HCT116 (cell line): ENCODE measurements around the gene TNFAIP8L3. TPM values are rescaled to one million over a fixed set of nuclear protein-coding genes. Genes with fewer than 3 reads are reported as not detected.

Experiments
- ATAC-seq: fragments of 200-7000 bp; cut with Tn5 transposase; 2 replicates; pipeline ENCODE4 v1.9.1; 2020; ENCODE audit warnings: mild to moderate bottlenecking, moderate library complexity
- BruUV-seq: library from RNA; stranded (reverse); fragments of 400-500 nt; replicated peaks from 2 replicates; lab custom pipeline; 2021; lab: Mats Ljungman, UMichigan
- CTCF ChIA-PET: fragments of 300-600 bp; sonication (Branson Sonifier 250); formaldehyde crosslinking; loops from one replicate; lab custom pipeline; 2021; ENCODE audit warnings: antibody characterized with exemption; lab: Charles Lee
- POLR2A ChIA-PET: fragments of 300-600, 350-600 bp; sonication (Branson Sonifier 250); formaldehyde crosslinking; loops from one replicate; lab custom pipeline; 2021; ENCODE audit warnings: antibody characterized with exemption; lab: Charles Lee
- RAD21 ChIA-PET, 2 experiments: fragments of 300-600 bp; sonication (Branson Sonifier 250); formaldehyde crosslinking; loops; one replicate each; lab custom pipeline; 2023; ENCODE audit warnings: low total read pairs in 2 of 2; ENCODE audit not compliant: uncharacterized antibody in 2 of 2, unreplicated experiment in 2 of 2, low non-redundant PET in 1 of 2; lab: Charles Lee
- DNase-seq: peaks from one replicate; pipeline ENCODE4 v3.0.0-alpha.2; 2010; ENCODE audit warnings: low read depth, low spot score
- H2AFZ ChIP-seq: fragments of 200-600 bp; shearing (Covaris generic), sonication (generic); 2 replicates; pipeline ENCODE4 v1.6.1; 2017; ENCODE audit warnings: low read depth, mixed run types, mixed read lengths, antibody characterized with exemption, low read length; ENCODE audit not compliant: poor library complexity, severe bottlenecking
- H3K27ac ChIP-seq: 2 replicates; pipeline ENCODE4 v1.5.1; 2012; ENCODE audit warnings: low read depth, low read length
- H3K27me3 ChIP-seq: fragments of 200-600 bp; sonication (generic); 2 replicates; pipeline ENCODE4 v1.6.1; 2016; ENCODE audit warnings: mixed run types, low read length, mixed read lengths; ENCODE audit not compliant: insufficient read depth
- H3K36me3 ChIP-seq, 2 experiments: fragments of 200-500 bp in 1 of 2; fragments of 200-600 bp in 1 of 2; sonication (Bioruptor generic) in 1 of 2; sonication (generic) in 1 of 2; 2 replicates each; pipeline versions ENCODE4 v1.5.1 to v1.6.1; 2014 to 2016; ENCODE audit warnings: low read length in 2 of 2, inconsistent platforms in 1 of 2, mixed read lengths in 1 of 2, mixed run types in 1 of 2; ENCODE audit not compliant: insufficient read depth in 2 of 2, control insufficient read depth in 1 of 2
- H3K4me1 ChIP-seq, 2 experiments: fragments of 200-600 bp in 1 of 2; sonication (generic) in 1 of 2; 2 replicates each; pipeline versions ENCODE4 v1.5.1 to v1.6.1; 2012 to 2017; ENCODE audit warnings: low read length in 2 of 2, inconsistent platforms in 1 of 2, mild to moderate bottlenecking in 1 of 2, mixed read lengths in 1 of 2, mixed run types in 1 of 2, moderate library complexity in 1 of 2; ENCODE audit not compliant: insufficient read depth in 2 of 2, control insufficient read depth in 1 of 2
- H3K4me2 ChIP-seq: fragments of 200-600 bp; sonication (generic); 2 replicates; pipeline ENCODE4 v1.6.1; 2017; ENCODE audit warnings: mixed run types, low read length, mixed read lengths
- H3K4me3 ChIP-seq, 2 experiments: fragments of 200-600 bp in 1 of 2; sonication (generic) in 1 of 2; replicated peaks in 1 of 2; 2 replicates each; pipeline ENCODE4 v1.5.1; 2011 to 2016; ENCODE audit warnings: low read length in 2 of 2, control low read depth in 1 of 2, low read depth in 1 of 2, mild to moderate bottlenecking in 1 of 2, mixed read lengths in 1 of 2, mixed run types in 1 of 2
- H3K79me2 ChIP-seq: fragments of 200-600 bp; sonication (generic); 2 replicates; pipeline ENCODE4 v1.6.1; 2017; ENCODE audit warnings: mild to moderate bottlenecking, mixed run types, low read length, moderate library complexity, mixed read lengths; ENCODE audit not compliant: insufficient read depth
- H3K9ac ChIP-seq: fragments of 200-600 bp; sonication (generic); 2 replicates; pipeline ENCODE4 v1.6.1; 2016; ENCODE audit warnings: low read length, mixed read lengths
- H3K9me2 ChIP-seq: fragments of 200-600 bp; sonication (generic), shearing (Covaris generic); 2 replicates; pipeline ENCODE4 v1.6.1; 2017; ENCODE audit warnings: mixed run types, mild to moderate bottlenecking, moderate library complexity; ENCODE audit not compliant: insufficient read depth
- H3K9me3 ChIP-seq, 2 experiments: fragments of 200-500 bp in 1 of 2; fragments of 200-600 bp in 1 of 2; sonication (Bioruptor generic) in 1 of 2; sonication (generic) in 1 of 2; 2 replicates each; pipeline ENCODE4 v1.6.1; 2014 to 2017; ENCODE audit warnings: low read length in 2 of 2, mixed read lengths in 2 of 2, inconsistent platforms in 1 of 2, low read depth in 1 of 2, mild to moderate bottlenecking in 1 of 2, mixed run types in 1 of 2, moderate library complexity in 1 of 2; ENCODE audit not compliant: control insufficient read depth in 1 of 2, insufficient read depth in 1 of 2
- H4K20me1 ChIP-seq: fragments of 200-600 bp; sonication (generic), shearing (Covaris generic); 2 replicates; pipeline ENCODE4 v1.6.1; 2017; ENCODE audit warnings: mixed run types, mild to moderate bottlenecking, moderate library complexity; ENCODE audit not compliant: insufficient read depth
- CBX3 ChIP-seq: IDR thresholded peaks from 2 replicates; pipeline ENCODE4 v1.6.1; 2012; ENCODE audit warnings: low read depth
- CEBPB ChIP-seq: IDR thresholded peaks from 2 replicates; pipeline ENCODE4 v1.6.1; 2012; ENCODE audit warnings: low read depth
- EGR1 ChIP-seq: IDR thresholded peaks from 2 replicates; pipeline ENCODE4 v1.6.1; 2012; ENCODE audit warnings: low read depth
- EZH2 ChIP-seq: fragments of 200-600 bp; sonication (generic); IDR thresholded peaks from 2 replicates; pipeline ENCODE4 v1.6.1; 2017; ENCODE audit warnings: antibody characterized with exemption, mixed run types
- JUND ChIP-seq: IDR thresholded peaks from 2 replicates; pipeline ENCODE4 v1.6.1; 2012
- MAX ChIP-seq: IDR thresholded peaks from 2 replicates; pipeline ENCODE4 v1.6.1; 2012
- POLR2AphosphoS5 ChIP-seq: IDR thresholded peaks from 2 replicates; pipeline ENCODE4 v1.6.1; 2011; ENCODE audit warnings: mild to moderate bottlenecking, low read depth, low read length, moderate library complexity
- SP1 ChIP-seq: IDR thresholded peaks from 2 replicates; pipeline ENCODE4 v1.6.1; 2012; ENCODE audit warnings: low read depth
- SRF ChIP-seq: IDR thresholded peaks from 2 replicates; pipeline ENCODE4 v1.6.1; 2012; ENCODE audit warnings: low read depth
- TCF7L2 ChIP-seq: IDR thresholded peaks from 2 replicates; pipeline ENCODE4 v1.7.0; 2011; ENCODE audit warnings: borderline replicate concordance, inconsistent platforms; ENCODE audit not compliant: insufficient read depth, insufficient read length; ENCODE audit errors: extremely low read depth
- ZNF274 ChIP-seq: fragments of 200-500 bp; sonication (Bioruptor generic); IDR thresholded peaks from 2 replicates; pipeline ENCODE4 v1.6.1; 2014; ENCODE audit warnings: mild to moderate bottlenecking, low read depth, low read length, inconsistent platforms
- intact Hi-C: fragments of 100-400 bp; cut with micrococcal nuclease; formaldehyde crosslinking; loops from 2 replicates; pipeline ENCODE4 v1.10.0; 2022
- total RNA-seq: library from RNA; stranded (reverse); gene quantifications from one replicate; pipeline ENCODE4 v1.2.1, GENCODE V29; 2021; ENCODE audit not compliant: unreplicated experiment
- TF ChIP-seq, protein P1 (sequence below), 3 experiments: fragments of 200-600 bp in 1 of 3; sonication (generic) in 1 of 3; IDR thresholded peaks in 2 of 3; conservative IDR thresholded peaks in 1 of 3; 2 replicates each; pipeline ENCODE4 v1.5.1; 2012 to 2017; ENCODE audit warnings: low read depth in 2 of 3, low read length in 2 of 3, antibody characterized with exemption in 1 of 3, borderline replicate concordance in 1 of 3, control low read depth in 1 of 3, mild to moderate bottlenecking in 1 of 3, mixed read lengths in 1 of 3, mixed run types in 1 of 3, moderate library complexity in 1 of 3; ENCODE audit not compliant: insufficient read depth in 1 of 3

TNFAIP8L3 gene
- total RNA-seq, 1 experiment from 2014 or later, result 0.47 TPM

DNA sequence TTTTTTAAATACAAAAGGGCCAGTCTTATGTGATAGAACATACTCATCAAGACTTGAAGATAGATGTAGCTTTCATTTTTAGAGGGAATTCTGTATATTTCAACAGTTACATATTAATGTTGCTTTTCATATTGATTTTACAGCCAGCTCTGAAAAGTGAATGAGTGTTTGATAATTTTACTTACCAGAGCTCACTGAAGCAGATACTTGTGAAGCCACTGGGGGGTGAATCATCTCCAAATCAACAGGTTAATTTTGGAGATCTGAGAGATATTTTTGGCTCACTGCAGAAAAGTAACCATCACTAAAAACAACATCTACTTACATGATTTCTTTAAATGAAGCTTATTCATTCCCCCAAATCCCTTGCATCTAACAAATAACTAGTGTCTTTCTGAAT lies 24.7 kb downstream of the TNFAIP8L3 start:
- DNase-seq (no peak), ATAC-seq (no peak)
- BruUV-seq, result no TSS peak
- Histone ChIP-seq H3K36me3 (no peaks in the 10 kb centered on the region), H3K4me2 (no peak overlapping the region), H3K4me1 (no peaks in the 10 kb centered on the region), H3K27me3 (no peaks in the 10 kb centered on the region), H3K9ac (no peak overlapping the region), H4K20me1 (no peaks in the 10 kb centered on the region), H2AFZ (no peak overlapping the region), H3K9me2 (no peaks in the 10 kb centered on the region), H3K9me3 (no peaks in the 10 kb centered on the region), H3K79me2 (no peaks in the 10 kb centered on the region), H3K4me3 (no peak overlapping the region), H3K27ac (no peak overlapping the region)
- intact Hi-C loops, result no loop called here
- ChIA-PET RAD21 (no interaction called here), CTCF (no interaction called here), POLR2A (no interaction called here)
- TF ChIP-seq POLR2AphosphoS5, result no peak
- TF ChIP-seq, protein P1, sequence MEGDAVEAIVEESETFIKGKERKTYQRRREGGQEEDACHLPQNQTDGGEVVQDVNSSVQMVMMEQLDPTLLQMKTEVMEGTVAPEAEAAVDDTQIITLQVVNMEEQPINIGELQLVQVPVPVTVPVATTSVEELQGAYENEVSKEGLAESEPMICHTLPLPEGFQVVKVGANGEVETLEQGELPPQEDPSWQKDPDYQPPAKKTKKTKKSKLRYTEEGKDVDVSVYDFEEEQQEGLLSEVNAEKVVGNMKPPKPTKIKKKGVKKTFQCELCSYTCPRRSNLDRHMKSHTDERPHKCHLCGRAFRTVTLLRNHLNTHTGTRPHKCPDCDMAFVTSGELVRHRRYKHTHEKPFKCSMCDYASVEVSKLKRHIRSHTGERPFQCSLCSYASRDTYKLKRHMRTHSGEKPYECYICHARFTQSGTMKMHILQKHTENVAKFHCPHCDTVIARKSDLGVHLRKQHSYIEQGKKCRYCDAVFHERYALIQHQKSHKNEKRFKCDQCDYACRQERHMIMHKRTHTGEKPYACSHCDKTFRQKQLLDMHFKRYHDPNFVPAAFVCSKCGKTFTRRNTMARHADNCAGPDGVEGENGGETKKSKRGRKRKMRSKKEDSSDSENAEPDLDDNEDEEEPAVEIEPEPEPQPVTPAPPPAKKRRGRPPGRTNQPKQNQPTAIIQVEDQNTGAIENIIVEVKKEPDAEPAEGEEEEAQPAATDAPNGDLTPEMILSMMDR (IDR thresholded peaks at IDR 0.05 in 2 of 3, conservative IDR thresholded peaks at IDR 0.05 in 1 of 3; ENCODE audit: borderline replicate concordance in 1 of 3, insufficient read depth in 1 of 3, low read depth in 2 of 3, low read length in 2 of 3), result no peak
- no peak for TF ChIP-seq EGR1
- no peak for TF ChIP-seq EZH2
- TF ChIP-seq TCF7L2, result no peak
- no peak for TF ChIP-seq CEBPB
- no peak for TF ChIP-seq JUND
- no peak for TF ChIP-seq SRF
- no peak for TF ChIP-seq CBX3
- TF ChIP-seq SP1, result no peak
- no peak for TF ChIP-seq MAX
- TF ChIP-seq ZNF274, result no peak
